Fibroblast of mammary gland (primary cell): ENCODE data around the gene LYRM2.

Experiments used
- DNase-seq: peaks from one replicate; pipeline ENCODE4 v3.0.0-alpha.2; 2010; ENCODE audit warnings: low read depth
- H3K4me3 ChIP-seq: 2 replicates; pipeline ENCODE4 v1.5.1; 2011; ENCODE audit warnings: low read depth, mild to moderate bottlenecking, low read length, moderate library complexity; ENCODE audit not compliant: control insufficient read depth
- TF ChIP-seq, protein P1 (sequence below): conservative IDR thresholded peaks from 2 replicates; pipeline ENCODE4 v1.5.1; 2011; ENCODE audit warnings: low read depth, low read length, inconsistent platforms; ENCODE audit not compliant: control insufficient read depth, insufficient read depth

LYRM2 gene

GRCh38 chr6:89638320-89639195 is at the start of gene LYRM2:
Gene LYRM2 (minus strand): TSS chr6:89638747. CDS start chr6:89638716, 31 bp downstream.
- TF ChIP-seq, protein P1, sequence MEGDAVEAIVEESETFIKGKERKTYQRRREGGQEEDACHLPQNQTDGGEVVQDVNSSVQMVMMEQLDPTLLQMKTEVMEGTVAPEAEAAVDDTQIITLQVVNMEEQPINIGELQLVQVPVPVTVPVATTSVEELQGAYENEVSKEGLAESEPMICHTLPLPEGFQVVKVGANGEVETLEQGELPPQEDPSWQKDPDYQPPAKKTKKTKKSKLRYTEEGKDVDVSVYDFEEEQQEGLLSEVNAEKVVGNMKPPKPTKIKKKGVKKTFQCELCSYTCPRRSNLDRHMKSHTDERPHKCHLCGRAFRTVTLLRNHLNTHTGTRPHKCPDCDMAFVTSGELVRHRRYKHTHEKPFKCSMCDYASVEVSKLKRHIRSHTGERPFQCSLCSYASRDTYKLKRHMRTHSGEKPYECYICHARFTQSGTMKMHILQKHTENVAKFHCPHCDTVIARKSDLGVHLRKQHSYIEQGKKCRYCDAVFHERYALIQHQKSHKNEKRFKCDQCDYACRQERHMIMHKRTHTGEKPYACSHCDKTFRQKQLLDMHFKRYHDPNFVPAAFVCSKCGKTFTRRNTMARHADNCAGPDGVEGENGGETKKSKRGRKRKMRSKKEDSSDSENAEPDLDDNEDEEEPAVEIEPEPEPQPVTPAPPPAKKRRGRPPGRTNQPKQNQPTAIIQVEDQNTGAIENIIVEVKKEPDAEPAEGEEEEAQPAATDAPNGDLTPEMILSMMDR: peak; percentile 3
- DNase-seq: peak; percentile 89
- peak within 1 kb of the TSS; percentile 83 for H3K4me3 ChIP-seq

GRCh38 chr6:89688328-89688727 is 49.8 kb upstream of the LYRM2 start:
- TF ChIP-seq, protein P1: no peak
- no peak overlapping the region for H3K4me3 ChIP-seq
- no peak for DNase-seq

GRCh38 chr6:89685311-89685710 is 46.8 kb upstream of the LYRM2 start:
- no peak for DNase-seq
- TF ChIP-seq, protein P1: no peak
- no peak overlapping the region for H3K4me3 ChIP-seq

DNA sequence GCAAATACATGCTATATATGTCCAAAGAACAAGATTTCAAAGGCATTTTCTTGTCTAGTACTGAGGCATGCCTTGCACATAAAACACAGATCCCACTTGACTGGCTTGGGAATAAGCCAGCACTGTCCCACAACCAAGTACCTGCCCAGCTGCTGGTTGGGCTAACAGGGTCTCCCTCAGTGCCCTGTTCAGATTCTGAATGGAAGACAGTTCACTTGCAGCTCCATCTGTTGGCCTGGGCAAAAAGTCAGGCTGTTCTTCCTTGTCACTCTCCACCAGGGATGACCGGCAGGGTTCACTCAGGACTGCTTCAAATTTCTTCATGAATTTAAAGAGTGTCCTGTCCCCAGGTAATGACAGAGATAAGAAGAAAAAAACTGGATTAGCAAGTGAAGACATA is 44.4 kb upstream of the LYRM2 start:
- no peak for DNase-seq
- H3K4me3 ChIP-seq: no peak overlapping the region
- TF ChIP-seq, protein P1: no peak

- H3K4me3 ChIP-seq: no peak overlapping the region
- DNase-seq: no peak
- TF ChIP-seq, protein P1: no peak
Observed at GRCh38 chr6:89681983-89682564, 43.5 kb upstream of the LYRM2 start.

GRCh38 chr6:89680551-89680950 is 42.0 kb upstream of the LYRM2 start:
- TF ChIP-seq, protein P1: no peak
- H3K4me3 ChIP-seq: no peak overlapping the region
- DNase-seq: no peak

DNA sequence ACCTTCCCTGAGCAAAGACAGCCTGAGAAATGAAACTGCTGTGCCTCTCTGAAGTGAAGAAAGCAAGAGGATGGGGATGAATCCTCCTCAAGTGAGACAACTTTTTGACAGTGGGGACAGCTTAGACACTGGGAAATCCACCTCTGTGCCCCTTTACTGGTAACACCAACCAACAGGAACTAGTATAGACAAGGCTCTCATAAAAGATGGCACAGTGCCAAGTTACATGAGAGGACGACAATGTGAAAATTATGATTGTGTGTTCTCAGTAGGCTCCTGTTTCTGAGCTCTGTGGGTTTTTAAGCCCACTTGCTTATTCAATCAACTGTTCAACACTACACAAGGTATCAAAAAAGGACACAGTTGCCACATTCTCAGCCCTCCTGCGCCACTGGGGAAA is 41.6 kb upstream of the LYRM2 start:
- TF ChIP-seq, protein P1: no peak
- DNase-seq: no peak
- no peak overlapping the region for H3K4me3 ChIP-seq
